ENCODE data around the gene KCNK5.

The KCNK5 gene

DNA sequence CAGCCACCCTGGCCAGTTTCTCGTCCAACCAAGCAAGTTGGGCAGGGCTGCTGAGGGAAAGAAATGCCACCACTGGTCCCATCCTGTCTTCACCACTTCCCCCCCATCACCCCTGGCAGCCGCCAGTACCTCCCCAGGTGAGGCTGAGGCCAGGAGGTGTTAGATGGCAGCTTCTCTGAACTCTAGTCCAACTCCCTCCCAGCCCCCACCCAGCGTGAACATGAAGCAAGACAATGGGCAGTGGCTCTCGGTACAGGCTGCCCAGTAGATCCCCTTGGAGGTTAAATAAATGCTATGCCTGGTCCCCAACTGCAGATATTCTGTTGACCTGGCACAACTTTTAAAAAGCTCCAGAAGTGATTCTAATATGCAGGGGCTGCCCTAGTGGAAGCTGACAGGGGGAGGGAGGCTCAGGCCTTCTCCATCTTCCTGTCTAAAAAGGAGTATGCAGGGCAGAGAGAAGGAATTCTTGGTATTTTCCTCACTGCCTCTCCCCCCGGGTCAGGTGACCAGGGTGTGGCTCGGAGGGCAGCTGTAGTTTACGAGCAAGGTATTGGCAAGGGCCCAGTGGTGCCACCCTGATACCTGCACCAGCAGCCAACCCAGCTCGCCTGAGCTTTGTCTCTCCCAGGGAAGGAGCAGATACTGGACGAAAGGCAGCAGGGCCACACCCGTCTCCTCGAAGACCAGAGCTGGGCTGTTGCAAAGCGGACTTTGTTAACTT, 25.7 kb downstream of the KCNK5 start:
- no peak overlapping the region for H3K27ac ChIP-seq (ENCODE audit: low read length)
- H3K27me3 ChIP-seq (ENCODE audit: control insufficient read depth, insufficient read depth, low read length) = no peaks in the 10 kb centered on the region
- H3K9me3 ChIP-seq (ENCODE audit: control insufficient read depth, low read depth, low read length) = no peaks in the 10 kb centered on the region
- H3K4me3 ChIP-seq (ENCODE audit: low read length) = no peak overlapping the region
- no peak overlapping the region for H3K9ac ChIP-seq (ENCODE audit: low read length)
- peaks cover 47% of the 10 kb centered on the region for H3K4me1 ChIP-seq (ENCODE audit: control insufficient read depth, low read depth, low read length)
- no peaks in the 10 kb centered on the region for H3K36me3 ChIP-seq (ENCODE audit: control insufficient read depth, low read depth, low read length)

GRCh38 chr6:39202166-39202565, 27.1 kb downstream of the KCNK5 start:
- no peak overlapping the region for H3K9ac ChIP-seq (ENCODE audit: low read length)
- no peak overlapping the region for H3K27ac ChIP-seq (ENCODE audit: low read length)
- no peak overlapping the region for H3K4me3 ChIP-seq (ENCODE audit: low read length)
- no peaks in the 10 kb centered on the region for H3K36me3 ChIP-seq (ENCODE audit: control insufficient read depth, low read depth, low read length)
- H3K9me3 ChIP-seq (ENCODE audit: control insufficient read depth, low read depth, low read length) = no peaks in the 10 kb centered on the region
- H3K4me1 ChIP-seq (ENCODE audit: control insufficient read depth, low read depth, low read length) = peaks cover 37% of the 10 kb centered on the region
- no peaks in the 10 kb centered on the region for H3K27me3 ChIP-seq (ENCODE audit: control insufficient read depth, insufficient read depth, low read length)

- Histone ChIP-seq H3K27ac (ENCODE audit: low read length) (no peak overlapping the region), H3K36me3 (ENCODE audit: control insufficient read depth, low read depth, low read length) (peaks cover 4% of the 10 kb centered on the region), H3K9ac (ENCODE audit: low read length) (no peak overlapping the region), H3K9me3 (ENCODE audit: control insufficient read depth, low read depth, low read length) (no peaks in the 10 kb centered on the region), H3K27me3 (ENCODE audit: control insufficient read depth, insufficient read depth, low read length) (no peaks in the 10 kb centered on the region), H3K4me1 (ENCODE audit: control insufficient read depth, low read depth, low read length) (peaks cover 30% of the 10 kb centered on the region), H3K4me3 (ENCODE audit: low read length) (no peak overlapping the region)
Observed at GRCh38 chr6:39200498-39201020, 28.7 kb downstream of the KCNK5 start.

DNA sequence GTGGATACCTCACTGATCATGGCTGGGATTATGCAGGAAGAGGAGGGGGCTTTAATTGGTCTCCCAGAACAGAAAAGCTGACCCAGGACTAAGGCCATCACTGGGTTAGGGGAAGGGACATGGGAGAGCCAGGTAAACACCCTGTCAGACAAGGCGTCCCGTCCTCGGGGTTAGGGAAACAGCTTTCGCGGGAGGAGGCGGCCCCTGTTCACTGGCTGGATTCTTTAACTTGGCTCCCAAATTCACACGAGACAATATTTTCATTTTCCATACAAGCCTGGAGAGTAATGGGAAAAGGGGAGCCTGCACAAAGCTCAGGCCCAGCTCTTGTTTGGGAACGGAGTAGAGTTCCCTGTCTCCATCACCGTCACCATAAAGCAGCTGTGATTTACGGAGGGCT, 29.3 kb downstream of the KCNK5 start:
- Histone ChIP-seq H3K36me3 (ENCODE audit: control insufficient read depth, low read depth, low read length) (peaks cover 10% of the 10 kb centered on the region), H3K9ac (ENCODE audit: low read length) (no peak overlapping the region), H3K4me1 (ENCODE audit: control insufficient read depth, low read depth, low read length) (peaks cover 24% of the 10 kb centered on the region), H3K9me3 (ENCODE audit: control insufficient read depth, low read depth, low read length) (no peaks in the 10 kb centered on the region), H3K27ac (ENCODE audit: low read length) (no peak overlapping the region), H3K27me3 (ENCODE audit: control insufficient read depth, insufficient read depth, low read length) (no peaks in the 10 kb centered on the region), H3K4me3 (ENCODE audit: low read length) (no peak overlapping the region)

DNA sequence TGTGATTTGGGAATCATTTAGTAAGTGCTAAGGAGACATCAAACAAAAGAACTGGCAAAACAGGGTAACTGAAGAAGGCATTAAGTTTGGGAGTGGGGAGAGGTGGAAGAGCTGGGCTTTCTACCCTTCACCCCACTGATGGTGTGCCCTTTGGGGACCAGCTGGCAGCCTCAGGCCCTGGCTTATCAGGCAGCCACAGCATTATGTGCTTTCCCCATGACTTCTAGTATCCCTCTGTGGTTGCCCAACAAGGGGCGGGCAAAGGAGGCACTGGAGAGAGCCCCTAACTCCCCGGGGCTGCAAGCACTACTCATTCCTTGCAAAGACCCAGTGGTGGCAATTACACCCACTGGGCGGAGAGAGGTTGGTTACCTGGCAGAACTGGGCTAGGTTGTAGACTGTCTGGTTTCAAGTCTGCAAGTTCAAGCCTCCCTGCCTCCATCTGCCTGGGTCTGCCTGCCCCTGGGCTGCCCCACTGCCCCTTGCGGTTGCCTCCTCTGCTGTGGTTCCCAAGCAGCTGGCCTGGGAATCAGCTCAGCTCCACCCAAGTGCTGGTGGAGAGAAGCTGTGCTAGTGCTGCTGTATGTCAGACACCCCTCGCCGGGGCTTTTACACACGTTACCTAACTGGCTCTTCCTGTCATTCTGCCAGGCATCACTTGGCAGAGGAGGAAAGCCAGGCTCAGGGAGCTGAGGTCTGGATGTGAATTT, 29.9 kb downstream of the KCNK5 start:
- Histone ChIP-seq H3K9ac (ENCODE audit: low read length) (no peak overlapping the region), H3K9me3 (ENCODE audit: control insufficient read depth, low read depth, low read length) (no peaks in the 10 kb centered on the region), H3K27ac (ENCODE audit: low read length) (no peak overlapping the region), H3K4me3 (ENCODE audit: low read length) (no peak overlapping the region), H3K36me3 (ENCODE audit: control insufficient read depth, low read depth, low read length) (peaks cover 15% of the 10 kb centered on the region), H3K4me1 (ENCODE audit: control insufficient read depth, low read depth, low read length) (peaks cover 19% of the 10 kb centered on the region), H3K27me3 (ENCODE audit: control insufficient read depth, insufficient read depth, low read length) (no peaks in the 10 kb centered on the region)

DNA sequence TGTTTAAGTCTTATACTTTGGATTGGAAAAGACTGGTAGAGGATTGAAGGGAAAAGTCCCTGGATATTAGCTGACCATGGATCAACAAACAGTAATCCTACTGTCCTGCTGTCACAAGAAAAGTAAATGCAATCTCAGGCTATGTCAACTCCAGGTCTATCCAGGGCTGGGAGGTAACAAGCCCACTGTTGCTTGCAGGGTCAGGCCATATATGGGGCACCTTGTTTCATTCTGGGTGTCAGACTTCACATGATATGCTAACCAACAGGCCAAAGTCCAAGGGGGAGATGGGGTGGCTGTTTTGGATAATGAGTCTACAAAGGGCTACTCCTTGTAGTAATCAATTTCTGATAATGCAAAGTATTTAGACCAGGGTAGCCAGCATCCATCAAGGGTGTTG, 30.7 kb downstream of the KCNK5 start:
- Histone ChIP-seq H3K27ac (ENCODE audit: low read length) (no peak overlapping the region), H3K4me3 (ENCODE audit: low read length) (no peak overlapping the region), H3K9ac (ENCODE audit: low read length) (no peak overlapping the region), H3K36me3 (ENCODE audit: control insufficient read depth, low read depth, low read length) (peaks cover 24% of the 10 kb centered on the region), H3K9me3 (ENCODE audit: control insufficient read depth, low read depth, low read length) (no peaks in the 10 kb centered on the region), H3K27me3 (ENCODE audit: control insufficient read depth, insufficient read depth, low read length) (no peaks in the 10 kb centered on the region), H3K4me1 (ENCODE audit: control insufficient read depth, low read depth, low read length) (peaks cover 10% of the 10 kb centered on the region)

- Histone ChIP-seq H3K9ac (ENCODE audit: low read length) (no peak overlapping the region), H3K9me3 (ENCODE audit: control insufficient read depth, low read depth, low read length) (no peaks in the 10 kb centered on the region), H3K27me3 (ENCODE audit: control insufficient read depth, insufficient read depth, low read length) (no peaks in the 10 kb centered on the region), H3K27ac (ENCODE audit: low read length) (no peak overlapping the region), H3K4me3 (ENCODE audit: low read length) (no peak overlapping the region), H3K4me1 (ENCODE audit: control insufficient read depth, low read depth, low read length) (peaks cover 5% of the 10 kb centered on the region), H3K36me3 (ENCODE audit: control insufficient read depth, low read depth, low read length) (peaks cover 29% of the 10 kb centered on the region)
Observed at GRCh38 chr6:39197922-39198500, 31.3 kb downstream of the KCNK5 start.

DNA sequence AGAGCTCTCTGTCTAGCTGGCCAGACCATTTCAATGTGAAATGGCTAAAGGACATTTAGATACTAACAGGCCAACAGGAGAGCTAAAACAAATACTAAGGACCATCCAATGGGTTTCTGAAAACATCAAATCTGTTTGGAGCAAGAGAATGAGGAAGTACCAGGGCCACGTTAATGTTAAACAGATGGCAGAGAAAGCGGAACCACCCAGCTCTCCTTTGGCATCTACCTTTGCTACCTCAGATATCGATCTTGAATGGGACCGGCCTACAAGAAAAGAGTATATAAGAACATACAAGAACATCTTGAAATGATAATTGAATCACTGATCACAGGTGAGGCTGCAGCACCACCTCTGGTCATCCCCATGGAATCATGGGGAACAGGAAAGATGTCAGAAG, 31.8 kb downstream of the KCNK5 start:
- Histone ChIP-seq H3K36me3 (ENCODE audit: control insufficient read depth, low read depth, low read length) (peaks cover 31% of the 10 kb centered on the region), H3K9me3 (ENCODE audit: control insufficient read depth, low read depth, low read length) (no peaks in the 10 kb centered on the region), H3K4me1 (ENCODE audit: control insufficient read depth, low read depth, low read length) (peaks cover under 1% of the 10 kb centered on the region), H3K27ac (ENCODE audit: low read length) (no peak overlapping the region), H3K27me3 (ENCODE audit: control insufficient read depth, insufficient read depth, low read length) (no peaks in the 10 kb centered on the region), H3K9ac (ENCODE audit: low read length) (no peak overlapping the region), H3K4me3 (ENCODE audit: low read length) (no peak overlapping the region)

DNA sequence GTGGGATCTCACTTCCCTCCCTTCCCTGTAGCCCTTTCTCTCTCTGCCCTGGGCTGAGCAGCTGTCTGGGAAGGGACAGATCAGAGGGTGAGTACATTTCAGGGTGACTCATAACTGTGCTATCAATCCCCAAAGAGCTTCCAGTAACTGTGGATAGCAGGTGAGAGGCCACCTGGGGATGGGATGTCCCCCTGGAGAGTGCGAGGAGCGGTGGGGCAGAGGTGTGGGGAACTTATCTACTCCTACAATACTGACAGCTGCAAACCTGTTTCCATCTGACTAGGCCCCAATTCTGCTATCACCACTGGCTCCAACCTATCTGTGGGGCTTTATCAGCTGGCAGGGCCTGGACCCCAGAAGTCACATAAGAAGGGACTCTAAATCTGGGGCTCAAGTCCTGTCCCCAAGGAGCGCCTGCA, 32.6 kb downstream of the KCNK5 start:
- no peaks in the 10 kb centered on the region for H3K9me3 ChIP-seq (ENCODE audit: control insufficient read depth, low read depth, low read length)
- no peaks in the 10 kb centered on the region for H3K4me1 ChIP-seq (ENCODE audit: control insufficient read depth, low read depth, low read length)
- no peak overlapping the region for H3K27ac ChIP-seq (ENCODE audit: low read length)
- H3K9ac ChIP-seq (ENCODE audit: low read length) = no peak overlapping the region
- no peaks in the 10 kb centered on the region for H3K27me3 ChIP-seq (ENCODE audit: control insufficient read depth, insufficient read depth, low read length)
- no peak overlapping the region for H3K4me3 ChIP-seq (ENCODE audit: low read length)
- H3K36me3 ChIP-seq (ENCODE audit: control insufficient read depth, low read depth, low read length) = peaks cover 35% of the 10 kb centered on the region

DNA sequence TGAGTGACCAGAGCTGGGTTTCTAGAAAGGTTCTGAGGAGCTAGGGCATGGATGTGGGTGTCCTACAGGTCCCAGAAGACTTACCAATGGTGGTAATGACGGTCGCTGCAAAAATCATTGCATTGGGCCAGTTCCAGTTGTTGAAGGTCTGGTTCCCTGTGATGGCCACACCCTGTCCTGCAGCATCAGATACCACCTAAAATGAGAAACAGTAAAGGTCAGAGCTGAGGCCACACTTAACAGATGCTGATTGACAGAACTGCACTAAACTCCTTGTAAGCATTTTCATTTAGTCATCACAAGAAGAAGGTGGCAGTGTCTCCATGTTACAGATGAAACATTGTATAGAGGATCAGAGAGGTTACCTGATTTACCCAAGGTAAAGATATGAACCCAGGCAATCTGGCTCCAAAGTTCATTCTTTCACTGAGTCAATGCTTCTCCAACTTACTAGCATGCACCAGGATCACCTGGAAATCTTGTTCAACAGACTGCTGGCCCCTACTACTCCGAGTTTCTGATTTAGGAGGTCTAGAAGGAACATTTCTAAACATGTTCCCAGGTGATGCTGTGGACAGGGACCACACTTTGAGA, 33.4 kb downstream of the KCNK5 start:
- Histone ChIP-seq H3K27me3 (ENCODE audit: control insufficient read depth, insufficient read depth, low read length) (no peaks in the 10 kb centered on the region), H3K9ac (ENCODE audit: low read length) (no peak overlapping the region), H3K4me3 (ENCODE audit: low read length) (no peak overlapping the region), H3K27ac (ENCODE audit: low read length) (no peak overlapping the region), H3K36me3 (ENCODE audit: control insufficient read depth, low read depth, low read length) (peaks cover 41% of the 10 kb centered on the region), H3K4me1 (ENCODE audit: control insufficient read depth, low read depth, low read length) (no peaks in the 10 kb centered on the region), H3K9me3 (ENCODE audit: control insufficient read depth, low read depth, low read length) (no peaks in the 10 kb centered on the region)

DNA sequence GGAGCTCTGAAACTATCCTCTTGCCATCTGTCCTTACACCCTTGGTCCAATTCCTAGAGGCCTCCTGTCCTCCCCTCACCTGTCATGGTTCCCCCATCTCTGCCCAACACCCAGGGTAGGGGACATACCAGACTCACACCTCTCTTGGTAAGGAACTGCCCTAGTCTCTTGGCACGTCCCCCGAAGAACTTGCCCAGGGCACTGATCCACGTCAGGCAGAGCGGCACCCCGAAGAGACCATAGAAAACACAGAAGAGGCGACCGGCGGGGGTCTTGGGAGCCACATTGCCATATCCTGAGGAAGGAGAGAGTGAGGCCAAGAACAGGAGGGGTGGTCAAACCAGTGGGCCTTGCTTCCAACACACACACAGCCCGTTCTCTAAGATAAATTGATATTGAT, 34.8 kb downstream of the KCNK5 start:
- no peak overlapping the region for H3K9ac ChIP-seq (ENCODE audit: low read length)
- H3K9me3 ChIP-seq (ENCODE audit: control insufficient read depth, low read depth, low read length) = no peaks in the 10 kb centered on the region
- peaks cover 47% of the 10 kb centered on the region for H3K36me3 ChIP-seq (ENCODE audit: control insufficient read depth, low read depth, low read length)
- no peaks in the 10 kb centered on the region for H3K4me1 ChIP-seq (ENCODE audit: control insufficient read depth, low read depth, low read length)
- no peaks in the 10 kb centered on the region for H3K27me3 ChIP-seq (ENCODE audit: control insufficient read depth, insufficient read depth, low read length)
- no peak overlapping the region for H3K4me3 ChIP-seq (ENCODE audit: low read length)
- H3K27ac ChIP-seq (ENCODE audit: low read length) = no peak overlapping the region

All from iPS-18a (cell line).